HG02798 (cell line): ENCODE results near the gene CDK9.
"Not testable (repeated sequence)": the region's sequence is repeated elsewhere in the genome, so short reads cannot be mapped to it uniquely, and the experiment has no call there.

ENCODE experiments used
- ATAC-seq: cut with Tn5 transposase; IDR thresholded peaks from one replicate; pipeline ENCODE4 v1.9.1; 2021; ENCODE audit warnings: mild to moderate bottlenecking; ENCODE audit not compliant: unreplicated experiment, poor library complexity

CDK9 gene

GRCh38 chr9:127815512-127816361 lies 29.9 kb downstream of the CDK9 start:
- no peak for ATAC-seq

- no peak for ATAC-seq
These were observed 30.5 kb downstream of the CDK9 start for GRCh38 chr9:127816362-127816725.

DNA sequence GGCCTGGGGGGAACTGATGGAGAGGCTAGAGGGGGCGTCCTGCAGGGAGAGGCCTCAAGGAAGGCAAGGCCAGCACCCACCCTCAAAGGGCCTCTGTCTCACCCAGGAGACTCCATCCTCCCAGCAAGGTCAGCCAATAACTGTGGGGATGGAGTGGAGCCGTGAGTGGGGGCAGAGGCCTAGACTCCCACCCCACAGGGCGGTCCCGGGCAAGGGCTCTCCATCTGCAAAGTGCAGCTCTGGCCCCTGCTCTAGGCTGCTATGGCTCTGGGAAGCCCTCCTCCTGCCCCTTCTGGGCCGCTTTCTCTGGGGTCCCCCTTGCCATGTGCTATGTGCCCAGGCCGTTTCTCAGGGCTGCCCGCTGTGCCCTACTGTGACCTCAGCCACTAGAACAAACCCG lies 30.9 kb downstream of the CDK9 start:
- ATAC-seq: no peak

- ATAC-seq: no peak
These were observed 32.1 kb downstream of the CDK9 start for GRCh38 chr9:127817881-127818434.

DNA sequence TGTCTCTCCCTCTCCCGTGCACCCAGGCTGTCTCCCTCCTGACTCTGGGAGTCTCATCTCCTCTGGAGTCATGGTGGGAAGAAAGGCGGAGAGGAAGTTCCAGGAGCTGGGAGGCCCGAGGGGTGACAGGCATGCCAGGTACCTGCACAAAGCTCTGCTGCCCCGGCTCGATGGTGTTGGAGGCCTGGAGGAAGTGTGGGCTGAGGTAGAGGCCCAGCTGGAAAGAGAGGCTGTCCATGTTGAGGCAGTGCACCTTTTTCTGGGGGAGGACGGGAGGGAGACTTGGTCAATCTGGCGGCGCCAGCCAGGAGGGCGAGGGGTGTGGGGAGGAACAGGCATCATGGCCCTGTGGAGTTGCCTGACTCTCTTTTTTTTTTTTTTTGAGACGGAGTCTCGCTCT lies 32.7 kb downstream of the CDK9 start:
- ATAC-seq: no peak

GRCh38 chr9:127822108-127822507 lies 36.3 kb downstream of the CDK9 start:
- ATAC-seq: no peak

GRCh38 chr9:127825319-127826051 lies 39.7 kb downstream of the CDK9 start:
- no peak for ATAC-seq

DNA sequence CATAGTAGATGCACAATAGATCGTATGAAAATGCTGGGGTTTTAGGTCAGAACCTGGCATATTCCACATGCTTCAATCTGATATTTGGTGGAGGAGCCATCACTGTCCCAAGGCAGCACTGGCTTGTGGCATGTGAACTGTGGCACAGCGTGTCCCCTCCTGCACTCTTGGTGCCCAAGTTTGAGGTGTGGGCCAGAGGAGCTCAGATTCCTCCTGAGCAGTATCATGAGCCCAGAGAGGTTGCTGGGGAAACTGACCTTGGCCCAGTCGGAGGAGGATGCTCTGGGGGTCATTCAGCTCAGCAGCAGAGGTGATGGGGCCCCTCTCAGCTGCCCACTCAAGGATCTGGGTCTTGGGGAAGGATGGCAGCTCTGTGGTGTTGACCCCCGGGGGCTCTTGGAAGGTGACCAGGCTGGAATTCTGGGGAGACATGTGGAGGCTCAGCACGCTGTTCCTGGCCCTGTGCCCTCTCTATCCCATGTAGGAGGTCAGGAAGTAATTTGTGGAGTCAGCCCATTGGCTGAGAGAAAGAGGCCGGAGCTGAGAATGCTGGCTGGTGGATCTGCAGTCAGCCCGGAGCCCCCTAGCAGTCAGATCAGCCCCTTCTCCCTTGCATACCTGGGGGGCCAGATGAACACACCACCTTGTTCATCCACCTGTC lies 40.5 kb downstream of the CDK9 start:
- no peak for ATAC-seq

GRCh38 chr9:127828262-127829031 lies 42.6 kb downstream of the CDK9 start:
- no peak for ATAC-seq

DNA sequence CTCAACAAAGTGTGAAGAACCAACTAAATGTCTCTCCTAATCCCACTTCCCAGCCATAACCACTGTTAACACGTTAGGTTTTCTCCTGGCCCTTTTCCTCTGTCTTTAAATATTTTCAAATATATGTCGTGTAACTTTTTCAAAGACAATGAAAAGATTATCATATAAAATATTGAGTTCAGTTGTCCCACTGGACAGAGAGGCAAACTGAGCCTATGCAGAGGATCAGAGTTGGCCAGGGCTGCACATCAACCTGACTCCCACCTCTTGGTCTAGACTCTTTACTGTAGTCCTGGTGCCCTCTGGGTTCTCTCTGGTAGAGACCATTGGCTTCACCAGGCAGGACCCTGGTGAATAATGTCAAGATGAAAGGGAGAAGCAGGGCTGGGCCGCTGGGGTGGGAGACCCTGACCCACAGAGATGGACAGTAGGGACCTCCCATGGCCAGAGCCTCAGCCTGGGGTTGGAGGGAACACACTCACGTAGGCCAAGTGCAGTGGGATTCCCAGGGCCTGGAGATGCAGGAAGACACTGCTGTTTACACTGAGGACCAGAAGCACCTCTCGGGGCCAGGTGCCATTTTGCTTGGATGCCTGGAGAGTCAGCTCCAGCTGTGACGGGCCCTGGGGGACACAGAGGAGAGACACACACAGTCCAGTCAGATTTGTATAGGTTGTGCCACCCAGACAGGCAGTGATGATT lies 43.5 kb downstream of the CDK9 start:
- ATAC-seq: no peak

DNA sequence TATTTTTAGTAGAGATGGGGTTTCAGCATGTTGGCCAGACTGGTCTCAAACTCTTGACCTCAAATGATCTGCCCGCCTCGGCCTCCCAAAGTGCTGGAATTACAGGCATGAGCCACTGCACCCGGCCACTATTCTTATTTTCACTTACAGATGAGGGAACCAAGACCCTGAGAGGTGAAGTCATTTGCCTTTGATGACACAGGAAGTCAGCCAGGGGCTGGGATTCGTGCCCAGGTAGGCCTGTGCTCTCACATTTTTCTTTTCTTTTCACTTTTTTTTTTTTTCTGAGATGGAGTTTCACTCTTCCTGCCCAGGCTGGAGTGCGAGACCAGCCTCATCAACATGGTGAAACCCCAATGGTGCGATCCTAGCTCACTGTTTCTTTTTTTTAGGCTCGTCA lies 46.4 kb downstream of the CDK9 start:
- ATAC-seq: no peak

DNA sequence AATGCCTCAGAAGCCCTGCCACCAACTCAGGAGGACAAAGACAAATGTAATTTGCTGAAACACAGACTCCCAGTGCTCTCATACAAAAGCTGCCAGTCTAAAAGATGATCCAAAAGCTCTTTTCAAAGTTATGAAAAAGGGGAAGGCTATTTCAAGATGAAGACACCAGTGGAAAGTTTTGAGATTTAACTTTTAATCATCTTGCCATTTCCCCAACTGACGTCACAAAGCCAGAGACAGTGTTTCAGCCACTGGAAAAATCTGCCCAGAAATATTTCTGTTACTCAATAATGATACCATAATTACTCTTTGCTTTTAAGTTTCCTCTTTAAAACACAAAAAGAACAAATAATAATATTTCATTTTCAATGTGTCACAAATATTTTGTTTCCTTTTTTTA lies 47.7 kb downstream of the CDK9 start:
- ATAC-seq: no peak

GRCh38 chr9:127835991-127836516 lies 50.2 kb downstream of the CDK9 start:
- no peak for ATAC-seq

DNA sequence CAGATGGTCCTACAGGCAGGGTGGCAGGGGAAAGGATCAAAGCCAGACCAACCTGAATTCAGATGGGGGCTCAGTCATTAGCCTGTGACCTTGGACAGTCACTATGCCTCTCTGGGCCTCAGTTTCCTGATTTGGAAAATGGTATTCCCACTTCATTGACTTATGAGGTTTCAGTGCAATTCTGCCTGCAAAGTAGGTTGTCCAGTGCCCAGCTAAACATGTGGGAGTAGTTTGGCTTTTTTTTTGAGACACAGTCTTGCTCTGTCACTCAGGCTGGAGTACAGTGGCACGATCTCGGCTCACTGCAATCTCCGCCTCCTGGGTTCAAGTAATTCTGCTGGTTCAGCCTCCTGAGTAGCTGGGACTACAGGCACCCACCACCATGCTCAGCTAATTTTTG lies 50.7 kb downstream of the CDK9 start:
- not testable (repeated sequence) for ATAC-seq

DNA sequence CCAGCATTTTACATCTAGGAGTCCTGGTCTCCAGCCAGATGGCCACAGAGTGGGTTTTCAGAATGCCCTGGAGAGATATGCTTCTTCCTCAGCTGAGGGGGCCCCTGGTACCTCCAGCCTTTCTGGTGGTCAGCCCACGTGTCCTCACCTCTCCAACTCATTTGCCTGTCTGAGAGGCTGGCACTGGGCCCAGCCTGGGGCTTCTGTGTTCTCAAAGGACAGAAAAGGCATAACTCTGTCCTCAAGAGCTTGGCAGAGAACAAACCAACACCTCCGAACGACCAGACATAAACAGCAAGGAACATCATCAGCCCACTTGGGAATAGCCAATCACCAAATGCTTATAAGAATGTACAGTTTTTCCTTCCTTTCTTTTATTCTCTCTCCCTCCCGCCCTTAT lies 51.5 kb downstream of the CDK9 start:
- no peak for ATAC-seq

DNA sequence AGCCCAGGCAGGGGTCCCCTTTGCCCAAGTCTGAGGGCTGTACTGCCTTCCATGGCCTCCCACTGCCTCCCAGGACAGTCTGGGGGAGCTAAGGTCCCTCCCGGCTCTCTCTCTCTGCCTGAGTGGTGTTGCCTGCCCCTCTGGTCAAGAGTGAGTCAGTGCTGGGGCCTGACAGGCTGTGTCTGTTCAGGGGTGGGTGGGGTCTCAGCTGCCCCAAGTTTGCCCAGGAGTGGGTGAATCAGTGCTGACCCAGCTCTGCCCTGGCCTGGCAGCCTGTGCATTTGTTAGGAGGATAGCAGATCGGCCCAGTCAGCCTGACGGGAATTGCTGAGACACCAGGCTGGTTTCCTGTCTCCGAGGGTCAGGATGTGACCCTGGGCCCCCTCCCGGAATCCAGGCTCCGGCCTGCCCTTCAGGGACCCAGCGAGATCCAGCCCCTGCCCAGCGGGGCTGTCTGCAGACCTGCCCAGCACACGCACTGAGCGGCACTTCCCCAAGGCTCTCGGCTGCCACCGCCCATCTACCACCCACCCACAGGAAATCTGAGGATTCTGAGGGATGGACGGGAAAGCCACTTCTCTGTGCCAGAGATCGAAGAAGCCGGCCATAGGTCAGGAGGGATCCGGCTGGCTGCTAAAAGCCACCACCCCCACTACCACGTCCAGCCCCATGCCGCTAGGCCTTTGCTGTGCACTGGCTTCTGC lies 52.7 kb downstream of the CDK9 start:
- ATAC-seq: no peak
